Upper lobe of right lung (tissue), 1 donor: Measurements from ENCODE around the gene SLC19A2. TPM values are rescaled to one million over a fixed set of nuclear protein-coding genes. Genes with fewer than 3 reads are reported as not detected.
A peak's percentile ranks its signal among the peaks of the same experiment; 100 is the strongest.

Experiments
- ATAC-seq: fragments of 200-7000 bp; cut with Tn5 transposase; one replicate; pipeline ENCODE4 v1.9.1; 2020; ENCODE audit warnings: mild to moderate bottlenecking, moderate library complexity
- DNase-seq: peaks from one replicate; pipeline ENCODE4 v3.0.0-alpha.2; 2020
- H3K27ac ChIP-seq: fragments of 200-600 bp; one replicate; pipeline ENCODE4 v1.8.0; 2022
- H3K27me3 ChIP-seq: fragments of 200-600 bp; one replicate; pipeline ENCODE4 v1.8.0; 2022; ENCODE audit warnings: mild to moderate bottlenecking
- H3K36me3 ChIP-seq: fragments of 200-600 bp; one replicate; pipeline ENCODE4 v1.8.0; 2022
- H3K4me1 ChIP-seq: fragments of 200-600 bp; one replicate; pipeline ENCODE4 v1.8.0; 2022
- H3K4me3 ChIP-seq: fragments of 200-600 bp; one replicate; pipeline ENCODE4 v1.8.0; 2022; ENCODE audit warnings: mild to moderate bottlenecking
- H3K9me3 ChIP-seq: fragments of 200-600 bp; one replicate; pipeline ENCODE4 v1.8.0; 2022
- intact Hi-C: fragments of 100-400 bp; cut with DNase I; formaldehyde crosslinking; loops from one replicate; pipeline ENCODE4 v1.11.0; 2022
- total RNA-seq: library from RNA; stranded (reverse); fragmentation: NEBNext Ultra II Directional; extraction: Animal tissue kit (Norgen Biotek cat#: 25700); gene quantifications from one replicate; pipeline ENCODE4 v1.2.1, GENCODE V29; 2021
- TF ChIP-seq, protein P1 (sequence below): fragments of 200-600 bp; IDR thresholded peaks from one replicate; pipeline ENCODE4 v1.8.0; 2022; ENCODE audit warnings: antibody characterized with exemption
- donor health status: DM: no; HTN: yes; CAD: no; lungs with severe emphysema.

SLC19A2 gene
- total RNA-seq, 1 donor from 2014 or later: 12.8 TPM

DNA sequence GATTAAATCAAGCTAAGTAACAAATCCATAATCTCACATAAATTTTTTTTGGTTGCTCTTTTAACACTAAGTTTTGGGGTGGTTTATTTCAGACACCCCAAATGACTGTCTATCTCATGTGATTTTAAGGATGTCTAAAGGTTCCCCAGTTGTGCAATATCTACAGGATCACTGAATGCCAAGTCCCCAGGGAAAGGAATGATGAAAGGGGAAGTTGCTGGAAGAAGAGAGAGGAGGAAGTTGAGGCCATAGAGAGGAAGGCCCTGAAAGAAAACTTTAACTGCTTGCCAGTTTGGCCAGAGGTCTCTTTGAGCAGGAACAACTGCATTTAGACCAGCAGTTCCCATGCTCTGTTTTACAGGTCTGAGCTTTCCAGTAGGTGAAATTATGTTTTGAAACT, 27.5 kb upstream of the SLC19A2 start:
- TF ChIP-seq, protein P1, sequence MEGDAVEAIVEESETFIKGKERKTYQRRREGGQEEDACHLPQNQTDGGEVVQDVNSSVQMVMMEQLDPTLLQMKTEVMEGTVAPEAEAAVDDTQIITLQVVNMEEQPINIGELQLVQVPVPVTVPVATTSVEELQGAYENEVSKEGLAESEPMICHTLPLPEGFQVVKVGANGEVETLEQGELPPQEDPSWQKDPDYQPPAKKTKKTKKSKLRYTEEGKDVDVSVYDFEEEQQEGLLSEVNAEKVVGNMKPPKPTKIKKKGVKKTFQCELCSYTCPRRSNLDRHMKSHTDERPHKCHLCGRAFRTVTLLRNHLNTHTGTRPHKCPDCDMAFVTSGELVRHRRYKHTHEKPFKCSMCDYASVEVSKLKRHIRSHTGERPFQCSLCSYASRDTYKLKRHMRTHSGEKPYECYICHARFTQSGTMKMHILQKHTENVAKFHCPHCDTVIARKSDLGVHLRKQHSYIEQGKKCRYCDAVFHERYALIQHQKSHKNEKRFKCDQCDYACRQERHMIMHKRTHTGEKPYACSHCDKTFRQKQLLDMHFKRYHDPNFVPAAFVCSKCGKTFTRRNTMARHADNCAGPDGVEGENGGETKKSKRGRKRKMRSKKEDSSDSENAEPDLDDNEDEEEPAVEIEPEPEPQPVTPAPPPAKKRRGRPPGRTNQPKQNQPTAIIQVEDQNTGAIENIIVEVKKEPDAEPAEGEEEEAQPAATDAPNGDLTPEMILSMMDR: no peak
- no peaks in the 10 kb centered on the region for H3K9me3 ChIP-seq
- H3K27ac ChIP-seq: no peak overlapping the region
- no peaks in the 10 kb centered on the region for H3K36me3 ChIP-seq
- H3K4me3 ChIP-seq: no peak overlapping the region
- ATAC-seq (peak; percentile 72), DNase-seq (no peak)
- H3K27me3 ChIP-seq: no peaks in the 10 kb centered on the region
- intact Hi-C loops: no loop called here
- H3K4me1 ChIP-seq: peaks cover 10% of the 10 kb centered on the region

DNA sequence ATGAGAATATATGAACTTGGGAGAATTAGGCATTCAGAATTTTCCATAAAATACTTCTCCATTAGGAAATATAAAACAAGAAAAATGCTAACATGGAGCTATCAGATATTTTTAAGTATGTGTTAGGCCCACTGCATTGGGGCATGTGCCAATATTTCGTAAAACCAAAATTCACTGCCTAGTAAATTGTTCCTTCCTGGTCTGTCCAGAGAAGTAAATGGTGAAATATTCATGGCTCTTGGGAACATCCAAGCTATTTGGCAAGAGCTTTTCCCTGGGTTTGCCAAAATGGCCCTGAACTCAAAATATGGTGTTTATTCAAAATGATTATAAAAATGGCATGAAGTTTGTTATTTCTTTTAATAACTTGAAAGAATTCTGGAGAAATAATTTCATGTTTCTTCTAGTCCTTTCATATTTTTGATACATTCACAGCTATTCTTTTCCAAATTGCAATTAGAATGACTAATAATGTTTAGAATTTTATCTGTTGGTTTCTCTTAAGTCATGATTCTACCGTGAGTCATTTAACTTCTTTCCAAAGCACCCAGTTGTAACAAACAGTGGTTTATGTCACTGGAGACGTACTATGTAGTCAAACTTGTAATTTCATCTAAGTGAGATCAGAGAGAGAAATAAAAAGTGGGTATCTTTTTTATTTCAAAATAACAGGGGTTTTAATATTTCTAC, 25.7 kb upstream of the SLC19A2 start:
- Histone ChIP-seq H3K9me3 (no peaks in the 10 kb centered on the region), H3K4me1 (peaks cover 10% of the 10 kb centered on the region), H3K27me3 (no peaks in the 10 kb centered on the region), H3K4me3 (no peak overlapping the region), H3K36me3 (no peaks in the 10 kb centered on the region), H3K27ac (no peak overlapping the region)
- intact Hi-C loops: no loop called here
- TF ChIP-seq, protein P1: no peak
- ATAC-seq: no peak
- no peak for DNase-seq

DNA sequence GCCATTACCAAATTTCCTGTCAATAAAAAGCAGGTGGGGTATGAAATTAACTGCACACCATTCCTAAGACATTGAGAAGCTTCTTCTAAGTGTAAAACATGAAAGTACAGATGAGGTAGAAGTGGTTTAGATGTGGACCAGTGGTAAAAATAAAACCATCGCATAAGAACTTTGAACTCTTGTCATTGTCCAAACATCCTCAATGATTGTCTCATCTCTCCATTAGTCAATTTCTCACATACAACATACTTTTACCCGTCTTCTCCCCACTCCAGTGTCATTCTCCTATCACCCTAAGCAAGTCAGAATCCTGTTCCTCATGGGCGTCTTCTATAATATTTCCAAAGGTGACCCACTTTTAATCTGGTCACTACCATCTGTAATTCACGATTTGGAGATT, 24.3 kb upstream of the SLC19A2 start:
- DNase-seq: no peak
- Histone ChIP-seq H3K4me3 (no peak overlapping the region), H3K36me3 (no peaks in the 10 kb centered on the region), H3K27ac (no peak overlapping the region), H3K4me1 (peaks cover 10% of the 10 kb centered on the region), H3K27me3 (no peaks in the 10 kb centered on the region), H3K9me3 (no peaks in the 10 kb centered on the region)
- intact Hi-C loops: no loop called here
- ATAC-seq: no peak
- TF ChIP-seq, protein P1: no peak

DNA sequence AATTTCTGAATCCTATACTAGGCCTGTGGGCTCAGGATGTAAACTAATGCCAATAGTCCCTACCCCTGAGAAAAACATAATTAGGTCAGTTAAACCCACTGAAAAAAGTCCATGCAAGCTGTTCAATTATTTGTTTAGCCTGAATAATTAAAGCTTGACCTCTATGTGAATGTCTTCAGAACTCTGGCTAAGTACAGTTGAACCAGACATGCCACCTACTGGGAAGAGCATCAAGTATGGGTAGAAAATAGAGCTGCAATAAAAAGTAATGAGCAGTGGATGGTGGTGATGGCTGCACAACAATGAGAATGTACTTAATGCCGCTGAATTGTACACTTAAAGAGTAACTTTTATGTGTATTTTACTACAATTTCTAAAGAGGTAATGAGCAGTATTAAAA, 23.6 kb upstream of the SLC19A2 start:
- TF ChIP-seq, protein P1: no peak
- DNase-seq: no peak
- peaks cover 10% of the 10 kb centered on the region for H3K4me1 ChIP-seq
- H3K27me3 ChIP-seq: no peaks in the 10 kb centered on the region
- H3K36me3 ChIP-seq: no peaks in the 10 kb centered on the region
- peak; percentile 37 for ATAC-seq
- no peak overlapping the region for H3K27ac ChIP-seq
- intact Hi-C loops: no loop called here
- no peak overlapping the region for H3K4me3 ChIP-seq
- H3K9me3 ChIP-seq: no peaks in the 10 kb centered on the region

DNA sequence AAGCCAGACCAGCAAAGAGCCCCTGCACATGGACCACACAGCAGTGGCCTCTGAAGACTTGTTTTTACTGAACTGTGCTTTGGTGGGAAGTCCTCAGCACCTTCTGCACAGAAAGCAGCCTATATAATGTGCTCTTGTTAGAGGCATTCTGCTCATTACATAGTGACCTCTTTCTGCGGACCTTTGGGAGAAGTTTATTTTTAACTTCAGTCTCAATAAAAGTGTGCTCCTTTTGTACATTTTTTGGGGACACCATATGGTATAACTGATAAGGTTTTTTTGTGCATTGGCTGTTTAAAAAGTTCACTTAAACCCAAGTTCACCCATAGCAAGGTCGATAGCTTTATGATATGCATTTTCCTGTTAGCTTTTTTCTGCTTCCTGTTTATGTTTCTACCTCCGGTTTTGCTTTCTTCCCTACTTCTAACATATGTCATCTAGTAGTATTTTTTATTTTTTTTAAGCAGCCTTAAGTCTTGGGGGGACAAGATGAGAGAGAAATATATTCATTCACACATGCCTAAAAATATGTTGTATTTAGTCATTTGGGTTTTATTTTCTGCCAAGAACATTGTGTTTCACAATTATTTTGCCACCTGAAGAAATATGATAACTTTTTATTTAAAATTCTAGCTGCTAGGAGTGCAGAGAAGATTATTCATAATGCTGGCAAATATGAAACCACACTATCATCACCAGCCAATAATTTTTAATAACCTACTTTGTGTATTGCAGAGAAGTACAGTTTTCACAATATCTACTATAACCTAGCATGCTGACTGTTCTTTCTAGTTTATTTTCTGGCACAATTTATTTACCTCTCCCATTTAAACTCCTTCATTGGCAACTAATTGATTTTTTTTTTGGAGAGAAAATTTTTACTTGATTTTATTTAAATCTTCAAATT, 22.9 kb upstream of the SLC19A2 start:
- Histone ChIP-seq H3K4me3 (no peak overlapping the region), H3K27ac (no peak overlapping the region), H3K27me3 (no peaks in the 10 kb centered on the region), H3K9me3 (no peaks in the 10 kb centered on the region), H3K4me1 (peaks cover 10% of the 10 kb centered on the region), H3K36me3 (no peaks in the 10 kb centered on the region)
- intact Hi-C loops: no loop called here
- TF ChIP-seq, protein P1: no peak
- ATAC-seq: no peak
- DNase-seq: no peak
